HepG2 (cell line): ENCODE results near the gene ZIC4.

Experiments used
- BCLAF1 ChIP-seq: fragments of 450-650 bp; IDR thresholded peaks from 2 replicates; pipeline ENCODE4 v1.6.1; 2017; ENCODE audit warnings: mild to moderate bottlenecking
- CTCF ChIP-seq: sonication (generic); formaldehyde crosslinking; IDR thresholded peaks from 2 replicates; pipeline ENCODE4 v1.5.0; 2020; ENCODE audit warnings: mild to moderate bottlenecking, missing genetic modification reagents, moderate library complexity
- DMTF1 ChIP-seq: sonication (generic); formaldehyde crosslinking; IDR thresholded peaks from 2 replicates; pipeline ENCODE4 v1.4.0; 2020; ENCODE audit warnings: mild to moderate bottlenecking, missing genetic modification reagents
- PAF1 ChIP-seq: IDR thresholded peaks from 2 replicates; pipeline ENCODE4 v1.6.1; 2016; ENCODE audit warnings: missing genetic modification reagents, missing compliant biosample characterization
- ZNF776 ChIP-seq: sonication (generic); formaldehyde crosslinking; IDR thresholded peaks from 2 replicates; pipeline ENCODE4 v1.4.0; 2020; ENCODE audit warnings: mild to moderate bottlenecking, missing genetic modification reagents

- TF ChIP-seq CTCF (CRISPR knock-in tag), result no peak
- no peak for TF ChIP-seq ZNF776 (CRISPR knock-in tag)
- no peak for TF ChIP-seq PAF1 (CRISPR knock-in tag)
- TF ChIP-seq BCLAF1, result no peak
- no peak for TF ChIP-seq DMTF1 (CRISPR knock-in tag)
Observed at GRCh38 chr3:147422196-147422595, 15.9 kb upstream of the ZIC4 start.
